Amniotic stem cell (primary cell): ENCODE measurements around the gene PRKN.
"Not testable (repeated sequence)": the region's sequence is repeated elsewhere in the genome, so short reads cannot be mapped to it uniquely, and the experiment has no call there.

Experiments
- DNase-seq: peaks from one replicate; lab custom pipeline; 2025; lab: John Stamatoyannopoulos, UW

Gene PRKN

GRCh38 chr6:161543684-161544309, 1183.8 kb downstream of the PRKN start:
- DNase-seq, result no peak

GRCh38 chr6:161542346-161542980, 1185.1 kb downstream of the PRKN start:
- no peak for DNase-seq

GRCh38 chr6:161540532-161540931, 1187.0 kb downstream of the PRKN start:
- no peak for DNase-seq

GRCh38 chr6:161536224-161536630, 1191.3 kb downstream of the PRKN start:
- no peak for DNase-seq

GRCh38 chr6:161534264-161534873, 1193.2 kb downstream of the PRKN start:
- DNase-seq, result no peak

GRCh38 chr6:161533266-161533665, 1194.3 kb downstream of the PRKN start:
- no peak for DNase-seq

- no peak for DNase-seq
Observed at GRCh38 chr6:161532536-161532935, 1195.0 kb downstream of the PRKN start.

- no peak for DNase-seq
Observed at GRCh38 chr6:161526794-161527193, 1200.8 kb downstream of the PRKN start.

- DNase-seq, result no peak
Observed at GRCh38 chr6:161523362-161523761, 1204.2 kb downstream of the PRKN start.

GRCh38 chr6:161522276-161522675, 1205.3 kb downstream of the PRKN start:
- no peak for DNase-seq

- DNase-seq, result no peak
Observed at GRCh38 chr6:161511447-161512095, 1216.0 kb downstream of the PRKN start.

GRCh38 chr6:161508341-161508740, 1219.2 kb downstream of the PRKN start:
- DNase-seq, result no peak

- no peak for DNase-seq
Observed at GRCh38 chr6:161507375-161507774, 1220.2 kb downstream of the PRKN start.

- DNase-seq, result no peak
Observed at GRCh38 chr6:161503570-161503969, 1224.0 kb downstream of the PRKN start.

GRCh38 chr6:161498881-161499280, 1228.7 kb downstream of the PRKN start:
- no peak for DNase-seq

GRCh38 chr6:161498359-161498758, 1229.2 kb downstream of the PRKN start:
- no peak for DNase-seq

- DNase-seq, result no peak
Observed at GRCh38 chr6:161496941-161497340, 1230.6 kb downstream of the PRKN start.

GRCh38 chr6:161496271-161496670, 1231.3 kb downstream of the PRKN start:
- DNase-seq, result not testable (repeated sequence)

GRCh38 chr6:161494566-161494965, 1233.0 kb downstream of the PRKN start:
- DNase-seq, result no peak

- no peak for DNase-seq
Observed at GRCh38 chr6:161493576-161494118, 1233.9 kb downstream of the PRKN start.

- no peak for DNase-seq
Observed at GRCh38 chr6:161489626-161490306, 1237.8 kb downstream of the PRKN start.

- no peak for DNase-seq
Observed at GRCh38 chr6:161487694-161488093, 1239.9 kb downstream of the PRKN start.
